OCI-LY1 (cell line): Measurements from ENCODE around the gene SEMA3F.
A peak's percentile ranks its signal among the peaks of the same experiment; 100 is the strongest.

Experiments
- H2AFZ ChIP-seq: fragments of 200-600 bp; sonication (generic), shearing (Covaris generic); 2 replicates; pipeline ENCODE4 v1.6.0; 2014; ENCODE audit warnings: antibody characterized with exemption, mild to moderate bottlenecking, low read length
- H3F3A ChIP-seq: fragments of 200-600 bp; sonication (generic), shearing (Covaris generic); 2 replicates; pipeline ENCODE4 v1.6.0; 2014; ENCODE audit warnings: mild to moderate bottlenecking, antibody characterized with exemption, low read length, moderate library complexity; ENCODE audit not compliant: insufficient read depth
- H3K27ac ChIP-seq: fragments of 200-600 bp; sonication (generic); 2 replicates; pipeline ENCODE4 v1.5.1; 2014; ENCODE audit warnings: low read length, mixed run types, mild to moderate bottlenecking, low read depth; ENCODE audit not compliant: poor library complexity, severe bottlenecking
- H3K27me3 ChIP-seq: fragments of 200-600 bp; sonication (generic); 2 replicates; pipeline ENCODE4 v1.6.0; 2014; ENCODE audit warnings: antibody characterized with exemption, mild to moderate bottlenecking, low read length, moderate library complexity; ENCODE audit not compliant: insufficient read depth
- H3K36me3 ChIP-seq: fragments of 200-600 bp; sonication (generic); 2 replicates; pipeline ENCODE4 v1.6.1; 2014; ENCODE audit warnings: mild to moderate bottlenecking, antibody characterized with exemption, low read length, moderate library complexity, mixed read lengths; ENCODE audit not compliant: insufficient read depth
- H3K4me1 ChIP-seq: fragments of 200-600 bp; sonication (generic); 2 replicates; pipeline ENCODE4 v1.5.1; 2014; ENCODE audit warnings: mild to moderate bottlenecking, low read length, moderate library complexity; ENCODE audit not compliant: insufficient read depth, severe bottlenecking
- H3K4me2 ChIP-seq: fragments of 200-600 bp; sonication (generic), shearing (Covaris generic); 2 replicates; pipeline ENCODE4 v1.6.1; 2014; ENCODE audit warnings: low read length
- H3K4me3 ChIP-seq: fragments of 200-600 bp; sonication (generic); 2 replicates; pipeline ENCODE4 v1.5.1; 2014; ENCODE audit warnings: low read length, low read depth, mild to moderate bottlenecking, mixed read lengths; ENCODE audit not compliant: poor library complexity, severe bottlenecking
- H3K79me2 ChIP-seq: fragments of 200-600 bp; shearing (Covaris generic); 2 replicates; pipeline ENCODE4 v1.6.1; 2016; ENCODE audit warnings: mixed run types, low read length, mixed read lengths; ENCODE audit not compliant: insufficient read depth
- H3K9ac ChIP-seq: fragments of 200-600 bp; sonication (generic), shearing (Covaris generic); 2 replicates; pipeline ENCODE4 v1.6.1; 2014; ENCODE audit warnings: mild to moderate bottlenecking, low read length, mixed read lengths
- H3K9me2 ChIP-seq: fragments of 200-600 bp; sonication (generic), shearing (Covaris generic); 2 replicates; pipeline ENCODE4 v1.6.1; 2014; ENCODE audit warnings: low read depth, mild to moderate bottlenecking, low read length, mixed read lengths
- H3K9me3 ChIP-seq: fragments of 200-600 bp; shearing (Covaris generic); 2 replicates; pipeline ENCODE4 v1.6.1; 2014; ENCODE audit warnings: low read length, mixed read lengths
- H4K20me1 ChIP-seq: fragments of 200-600 bp; sonication (generic), shearing (Covaris generic); 2 replicates; pipeline ENCODE4 v1.6.0; 2016; ENCODE audit warnings: mild to moderate bottlenecking, low read length; ENCODE audit not compliant: insufficient read depth
- CTCF ChIP-seq: fragments of 200-600 bp; sonication (generic), shearing (Covaris generic); IDR thresholded peaks from 2 replicates; pipeline ENCODE4 v1.5.1; 2017; ENCODE audit warnings: mild to moderate bottlenecking, antibody characterized with exemption, low read length, moderate library complexity, mixed read lengths
- EZH2 ChIP-seq: fragments of 200-600 bp; sonication (generic), shearing (Covaris generic); IDR thresholded peaks from 2 replicates; pipeline ENCODE4 v1.8.0; 2017; ENCODE audit warnings: borderline replicate concordance, mixed run types, mild to moderate bottlenecking, antibody characterized with exemption, low read length, moderate library complexity, mixed read lengths

SEMA3F gene

GRCh38 chr3:50237754-50238548, 82.8 kb downstream of the SEMA3F start:
- peak overlapping the region; percentile 78 for H3K27ac ChIP-seq
- peaks cover 54% of the 10 kb centered on the region for H3K4me1 ChIP-seq
- peak overlapping the region; percentile 98 for H3K4me2 ChIP-seq
- H3F3A ChIP-seq: no peaks in the 10 kb centered on the region
- peak overlapping the region; percentile 88 for H3K9ac ChIP-seq
- no peaks in the 10 kb centered on the region for H3K9me3 ChIP-seq
- no peak overlapping the region for H2AFZ ChIP-seq
- no peaks in the 10 kb centered on the region for H4K20me1 ChIP-seq
- no peak for TF ChIP-seq CTCF
- no peak for TF ChIP-seq EZH2
- H3K79me2 ChIP-seq: peaks cover 28% of the 10 kb centered on the region
- no peaks in the 10 kb centered on the region for H3K9me2 ChIP-seq
- peak overlapping the region; percentile 93 for H3K4me3 ChIP-seq
- no peaks in the 10 kb centered on the region for H3K27me3 ChIP-seq
- H3K36me3 ChIP-seq: peaks cover 9% of the 10 kb centered on the region; the same call in 1 of the 2 replicates

- Histone ChIP-seq H3K4me3 (peak overlapping the region; percentile 93), H3K9me2 (no peaks in the 10 kb centered on the region), H3K9ac (peak overlapping the region; percentile 88), H4K20me1 (no peaks in the 10 kb centered on the region), H3K79me2 (peaks cover 28% of the 10 kb centered on the region), H3K27ac (peak overlapping the region; percentile 78), H3K9me3 (no peaks in the 10 kb centered on the region), H3K27me3 (no peaks in the 10 kb centered on the region), H3K36me3 (peaks cover 9% of the 10 kb centered on the region; the same call in 1 of the 2 replicates), H2AFZ (no peak overlapping the region), H3K4me1 (peaks cover 60% of the 10 kb centered on the region), H3F3A (no peaks in the 10 kb centered on the region), H3K4me2 (peak overlapping the region; percentile 98)
- TF ChIP-seq EZH2: no peak
- TF ChIP-seq CTCF: no peak
Measured at GRCh38 chr3:50238549-50239026, 83.5 kb downstream of the SEMA3F start.
